HG03025 (cell line): ENCODE data around the gene SLC38A1.
A peak's percentile ranks its signal among the peaks of the same experiment; 100 is the strongest.
"Not testable (repeated sequence)": the region's sequence is repeated elsewhere in the genome, so short reads cannot be mapped to it uniquely, and the experiment has no call there.

ENCODE experiments used
- ATAC-seq: cut with Tn5 transposase; IDR thresholded peaks from one replicate; pipeline ENCODE4 v1.9.1; 2021; ENCODE audit warnings: mild to moderate bottlenecking, moderate library complexity; ENCODE audit not compliant: unreplicated experiment, low FRiP score

Gene SLC38A1

GRCh38 chr12:46268583-46269428 is at the start of gene SLC38A1:
Gene SLC38A1, minus strand, starts transcription at chr12:46269043. Its CDS starts 29,243 bp downstream, at chr12:46239800.
- peak; percentile 79 for ATAC-seq

- no peak for ATAC-seq
These were observed 49.2 kb upstream of the SLC38A1 start for GRCh38 chr12:46318037-46318436.

GRCh38 chr12:46304070-46304469 is 35.2 kb upstream of the SLC38A1 start:
- no peak for ATAC-seq

- no peak for ATAC-seq
These were observed 34.3 kb upstream of the SLC38A1 start for GRCh38 chr12:46303039-46303666.

GRCh38 chr12:46300910-46301309 is 32.1 kb upstream of the SLC38A1 start:
- no peak for ATAC-seq

GRCh38 chr12:46299851-46300250 is 31.0 kb upstream of the SLC38A1 start:
- ATAC-seq, result no peak

- no peak for ATAC-seq
These were observed 29.4 kb upstream of the SLC38A1 start for GRCh38 chr12:46298261-46298660.

GRCh38 chr12:46296822-46297221 is 28.0 kb upstream of the SLC38A1 start:
- no peak for ATAC-seq

- no peak for ATAC-seq
These were observed 24.0 kb upstream of the SLC38A1 start for GRCh38 chr12:46292754-46293402.

- not testable (repeated sequence) for ATAC-seq
These were observed 23.1 kb upstream of the SLC38A1 start for GRCh38 chr12:46291953-46292352.

GRCh38 chr12:46285177-46285576 is 16.3 kb upstream of the SLC38A1 start:
- not testable (repeated sequence) for ATAC-seq

GRCh38 chr12:46282829-46283228 is 14.0 kb upstream of the SLC38A1 start:
- ATAC-seq, result no peak

- no peak for ATAC-seq
These were observed 7.9 kb upstream of the SLC38A1 start for GRCh38 chr12:46276756-46277155.

- no peak for ATAC-seq
These were observed 3.0 kb upstream of the SLC38A1 start for GRCh38 chr12:46271863-46272262.

GRCh38 chr12:46269429-46270241 is 792 bp upstream of the SLC38A1 start:
- ATAC-seq, result peak; percentile 11

- no peak for ATAC-seq
These were observed 839 bp downstream of the SLC38A1 start for GRCh38 chr12:46267825-46268582.

GRCh38 chr12:46267575-46267824 is 1.3 kb downstream of the SLC38A1 start:
- no peak for ATAC-seq

- ATAC-seq, result no peak
These were observed 1.8 kb downstream of the SLC38A1 start for GRCh38 chr12:46266869-46267574.

- no peak for ATAC-seq
These were observed 2.5 kb downstream of the SLC38A1 start for GRCh38 chr12:46266382-46266791.
